ENCODE measurements around the gene TEX22.

- TF ChIP-seq CTCF (conservative IDR thresholded peaks at IDR 0.05; ENCODE audit: low read depth in 2 of 2): no peak
- TF ChIP-seq EZH2 (IDR thresholded peaks at IDR 0.05; ENCODE audit: low read depth, unreplicated experiment): no peak
- TF ChIP-seq ETS1 (IDR thresholded peaks at IDR 0.05): no peak
- TF ChIP-seq EZH2phosphoT487 (IDR thresholded peaks at IDR 0.05; ENCODE audit: unreplicated experiment): no peak
- TF ChIP-seq REST (IDR thresholded peaks at IDR 0.05; ENCODE audit: unreplicated experiment): no peak
- no peak for TF ChIP-seq POLR2AphosphoS5 (IDR thresholded peaks at IDR 0.05; ENCODE audit: low read depth)
- TF ChIP-seq JUNB (IDR thresholded peaks at IDR 0.05; ENCODE audit: unreplicated experiment): no peak
Observed at GRCh38 chr14:105383083-105383730, 15.1 kb upstream of the TEX22 start.
